HEK293T (cell line): ENCODE results near the gene UBQLN1.

ENCODE experiments used
- ARNT ChIP-seq: fragments of 450-650 bp; IDR thresholded peaks from 2 replicates; pipeline ENCODE4 v1.6.1; 2017; ENCODE audit warnings: mild to moderate bottlenecking
- BHLHE40 ChIP-seq: fragments of 450-650 bp; IDR thresholded peaks from 2 replicates; pipeline ENCODE4 v1.6.1; 2016; ENCODE audit warnings: mild to moderate bottlenecking, moderate library complexity, borderline replicate concordance
- FOXM1 ChIP-seq: fragments of 450-650 bp; IDR thresholded peaks from 2 replicates; pipeline ENCODE4 v1.6.1; 2017; ENCODE audit warnings: mild to moderate bottlenecking, borderline replicate concordance
- HDGF ChIP-seq: fragments of 450-650 bp; IDR thresholded peaks from 2 replicates; pipeline ENCODE4 v1.6.1; 2017; ENCODE audit warnings: antibody characterized with exemption, borderline replicate concordance
- L3MBTL2 ChIP-seq: fragments of 450-650 bp; conservative IDR thresholded peaks from 2 replicates; pipeline ENCODE4 v1.6.1; 2016; ENCODE audit warnings: mild to moderate bottlenecking
- SUZ12 ChIP-seq: fragments of 450-650 bp; IDR thresholded peaks from 2 replicates; pipeline ENCODE4 v1.6.1; 2016; ENCODE audit warnings: mild to moderate bottlenecking

GRCh38 chr9:83699615-83700014 is 8.1 kb downstream of the UBQLN1 start:
- TF ChIP-seq L3MBTL2 (no peak), BHLHE40 (no peak), HDGF (no peak), SUZ12 (no peak), ARNT (no peak), FOXM1 (no peak)
